HG03354 (cell line): ENCODE data around the gene AEBP2.

Experiments
- ATAC-seq: cut with Tn5 transposase; IDR thresholded peaks from one replicate; pipeline ENCODE4 v1.9.1; 2021; ENCODE audit warnings: mild to moderate bottlenecking; ENCODE audit not compliant: unreplicated experiment, poor library complexity, severe bottlenecking

AEBP2 gene

DNA sequence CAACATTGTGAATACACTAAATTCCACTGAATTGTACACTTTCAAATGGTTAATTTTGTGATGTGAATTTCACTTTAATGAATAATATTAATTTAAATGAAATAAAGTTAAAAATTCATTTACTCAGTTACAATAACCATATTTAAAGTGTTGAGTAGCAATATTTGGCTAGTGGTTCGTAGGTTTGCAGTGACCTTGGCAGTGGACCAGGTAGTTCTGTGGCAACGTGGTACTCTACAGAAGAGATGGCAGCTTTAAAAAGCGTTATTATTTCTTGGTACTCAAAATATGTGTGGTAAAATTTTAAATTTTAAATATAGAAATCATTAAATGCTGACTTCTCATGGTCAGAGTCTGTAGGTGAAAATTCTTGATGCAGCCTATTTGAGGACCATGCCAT, 51.6 kb downstream of the AEBP2 start:
- ATAC-seq = no peak

DNA sequence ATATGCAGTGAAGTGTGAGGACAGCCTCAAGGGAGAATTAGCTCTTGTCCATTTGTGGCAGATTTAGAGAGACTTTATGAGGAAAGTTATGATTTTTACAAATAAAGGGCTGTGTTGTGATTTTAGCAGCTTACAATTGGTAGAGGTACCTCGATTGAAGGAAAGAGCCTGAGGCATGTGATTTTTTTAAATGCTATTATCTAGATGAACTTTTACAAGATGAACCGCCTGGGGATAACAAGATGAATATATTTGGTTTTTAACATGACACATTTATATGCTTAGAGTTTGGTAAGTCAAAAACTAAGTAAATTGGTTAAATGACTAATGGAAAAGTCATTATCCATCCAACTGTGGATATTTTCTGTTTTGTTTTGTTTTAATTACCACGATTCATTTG, 52.6 kb downstream of the AEBP2 start:
- ATAC-seq = no peak

DNA sequence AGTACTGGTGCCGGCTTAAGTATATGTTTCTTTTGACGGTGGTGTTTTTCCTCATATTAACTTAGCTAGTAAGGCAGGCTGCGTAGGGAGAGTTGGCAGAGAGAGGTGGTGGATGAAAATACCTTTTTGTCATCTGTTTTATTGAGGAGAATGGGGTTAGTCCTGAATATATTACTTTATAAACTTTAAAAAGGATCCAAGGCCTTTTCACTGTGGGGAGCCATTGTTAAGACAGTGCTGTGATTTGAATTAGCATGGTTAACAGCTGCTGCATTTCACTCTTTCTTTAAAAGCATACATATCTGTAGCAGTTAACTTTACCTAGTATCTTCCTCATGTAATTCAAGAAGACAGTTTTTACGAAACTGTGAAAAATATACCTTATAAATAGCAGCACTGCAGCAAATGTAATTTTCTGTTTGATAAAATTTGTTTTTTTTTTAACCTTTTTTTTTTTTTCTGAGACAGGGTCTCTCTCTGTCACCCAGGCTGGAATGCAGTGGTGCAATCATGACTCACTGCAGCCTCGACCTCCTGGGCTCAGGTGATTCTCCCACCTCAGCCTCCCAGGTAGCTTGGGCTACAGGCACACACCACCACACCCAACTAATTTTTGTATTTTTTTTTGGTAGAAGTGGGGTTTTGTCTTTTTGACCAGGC, 57.1 kb downstream of the AEBP2 start:
- ATAC-seq = no peak

DNA sequence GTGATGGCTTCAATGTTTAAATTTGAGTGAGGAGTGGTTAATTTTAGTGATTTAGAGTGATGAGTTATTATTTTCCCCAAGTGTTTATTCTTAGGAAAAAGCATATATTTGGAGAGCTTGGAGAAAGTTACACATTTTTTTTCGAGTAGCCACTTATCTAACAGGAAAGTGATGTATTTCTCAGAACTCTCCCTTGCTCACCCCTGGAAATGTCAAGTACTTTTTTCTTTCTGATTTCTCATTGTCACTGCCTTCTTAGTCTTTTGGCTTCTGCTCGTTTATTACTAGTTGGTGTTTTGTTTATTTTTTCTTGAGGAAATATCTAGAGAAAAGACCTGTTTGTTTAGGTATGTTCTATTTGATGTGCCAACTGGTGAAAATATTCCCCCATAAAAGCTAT, 58.8 kb downstream of the AEBP2 start:
- no peak for ATAC-seq

DNA sequence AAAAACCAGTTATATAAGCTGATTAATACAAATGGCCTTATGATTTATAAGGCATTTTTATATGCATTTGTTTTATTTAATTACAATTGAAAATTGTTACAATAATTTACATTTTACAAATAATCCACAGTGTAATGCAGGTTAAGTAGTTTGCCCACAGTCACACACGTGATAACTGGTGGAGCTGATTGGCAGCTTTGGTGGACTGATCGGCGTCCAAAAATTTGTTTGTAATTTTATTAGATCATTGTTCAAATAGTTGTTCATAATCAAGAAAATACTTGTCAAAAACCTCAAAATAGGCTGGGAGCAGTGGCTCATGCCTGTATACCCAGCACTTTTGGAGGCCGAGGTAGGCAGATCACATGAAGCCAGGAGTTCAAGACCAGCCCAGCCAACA, 59.7 kb downstream of the AEBP2 start:
- no peak for ATAC-seq

DNA sequence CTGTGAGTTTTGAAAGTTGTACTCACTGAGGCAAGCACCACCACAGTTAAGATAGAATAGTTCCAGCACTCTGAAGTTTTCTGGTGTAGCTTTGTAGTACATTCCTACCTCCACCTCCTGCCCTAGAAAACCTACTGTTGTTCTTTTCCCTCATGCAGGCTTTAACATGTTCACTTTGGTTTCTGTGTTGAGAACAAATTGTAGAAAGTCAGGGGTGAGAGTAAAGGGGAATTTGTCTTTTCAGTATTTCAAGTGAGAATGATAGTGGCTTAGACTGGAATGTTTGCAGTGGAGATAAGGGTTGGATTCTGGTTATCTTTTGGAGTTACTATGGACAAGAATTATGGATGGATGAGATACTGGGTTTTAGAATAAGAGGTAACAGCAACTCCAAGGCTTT, 67.2 kb downstream of the AEBP2 start:
- no peak for ATAC-seq

DNA sequence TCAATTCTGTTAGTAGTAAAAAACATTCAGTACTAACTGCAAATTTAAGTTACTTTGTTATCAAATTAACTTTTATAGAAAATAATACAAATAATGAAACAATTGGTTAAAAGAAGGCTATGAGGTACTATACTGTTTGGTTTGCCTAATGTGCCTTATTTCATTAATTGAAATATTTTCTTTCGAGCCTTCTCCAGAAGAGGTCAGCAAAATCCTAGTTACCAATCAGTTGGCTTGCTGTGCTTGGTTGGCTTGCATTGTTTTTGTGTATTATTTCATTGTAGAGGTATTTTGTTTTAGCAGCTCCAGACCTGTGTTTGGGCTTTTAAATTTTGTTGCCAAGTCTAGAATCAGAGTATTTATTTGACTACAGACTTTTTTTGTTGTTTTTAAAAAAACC, 68.5 kb downstream of the AEBP2 start:
- no peak for ATAC-seq

DNA sequence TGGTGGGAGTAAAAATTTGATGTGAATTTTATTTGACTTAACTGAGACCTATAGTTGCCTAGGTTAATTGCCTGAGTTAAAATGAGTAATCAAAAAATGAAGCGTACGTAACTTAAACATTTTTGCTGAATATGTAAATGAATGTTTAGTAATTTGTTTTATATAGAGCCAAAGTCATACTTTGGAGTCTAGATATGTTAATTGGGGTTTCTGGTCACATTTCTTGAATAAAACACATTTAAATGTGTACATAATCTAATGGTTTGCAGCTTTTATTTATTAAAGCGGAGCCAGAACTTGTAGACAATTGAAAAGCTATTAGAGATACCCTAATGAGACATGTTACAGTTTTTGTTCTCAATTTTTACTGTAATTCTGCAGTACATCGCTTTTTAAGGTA, 71.2 kb downstream of the AEBP2 start:
- ATAC-seq = no peak

DNA sequence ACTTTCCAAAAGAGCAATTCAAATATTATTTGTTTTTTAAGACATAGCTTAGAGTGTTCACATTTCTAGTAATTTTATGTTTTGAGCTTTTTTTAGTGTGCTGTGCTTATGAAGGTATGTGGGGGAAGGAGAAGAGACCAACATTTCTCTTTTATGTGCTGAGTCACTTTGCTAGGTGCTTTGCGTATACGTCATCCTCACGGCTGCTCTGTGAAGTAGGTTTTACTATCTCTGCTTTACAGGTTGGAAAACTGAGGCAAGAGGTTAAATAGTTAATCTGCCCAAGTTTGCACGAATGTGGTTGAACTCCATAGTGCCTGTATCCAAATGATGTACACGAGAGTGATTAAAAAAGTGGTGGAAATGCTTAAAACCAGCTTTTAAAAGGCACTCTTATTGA, 75.9 kb downstream of the AEBP2 start:
- ATAC-seq = no peak

DNA sequence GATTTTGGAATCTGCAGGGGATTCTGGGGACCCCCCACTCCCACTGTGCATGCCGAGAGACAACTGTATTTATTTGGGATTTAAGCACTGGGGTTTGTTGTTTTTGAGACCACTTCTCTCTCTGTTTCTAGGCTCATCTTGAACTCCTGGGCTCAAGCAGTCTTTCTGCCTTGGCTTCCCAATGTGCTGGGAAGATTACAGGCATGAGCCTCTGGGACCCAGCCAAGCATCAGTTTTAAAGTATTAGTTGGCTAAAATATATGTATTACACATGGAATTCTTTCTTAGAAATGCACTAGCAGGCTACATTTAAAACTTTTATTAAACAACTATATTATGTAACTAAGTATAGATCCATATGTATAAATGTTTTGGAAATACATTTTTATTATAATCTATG, 78.3 kb downstream of the AEBP2 start:
- ATAC-seq = no peak

DNA sequence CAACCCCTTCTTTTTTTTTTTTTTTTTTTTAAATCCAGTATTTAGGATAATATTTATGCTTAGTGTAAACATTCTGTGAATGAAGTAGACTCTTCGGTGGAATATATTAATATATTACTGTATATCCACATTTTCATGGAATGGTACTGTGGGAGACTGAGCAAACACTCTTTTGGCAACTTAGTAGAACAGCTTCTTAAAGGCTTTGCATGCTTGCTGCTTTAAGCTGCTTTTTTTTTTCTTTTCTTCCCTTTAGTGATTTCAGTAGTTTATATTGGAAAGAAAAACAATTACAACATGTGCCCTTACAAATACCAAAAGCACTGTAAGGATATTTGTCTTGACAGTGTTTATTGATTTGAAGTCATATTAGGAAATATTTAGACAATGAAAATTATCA, 78.9 kb downstream of the AEBP2 start:
- ATAC-seq = no peak

DNA sequence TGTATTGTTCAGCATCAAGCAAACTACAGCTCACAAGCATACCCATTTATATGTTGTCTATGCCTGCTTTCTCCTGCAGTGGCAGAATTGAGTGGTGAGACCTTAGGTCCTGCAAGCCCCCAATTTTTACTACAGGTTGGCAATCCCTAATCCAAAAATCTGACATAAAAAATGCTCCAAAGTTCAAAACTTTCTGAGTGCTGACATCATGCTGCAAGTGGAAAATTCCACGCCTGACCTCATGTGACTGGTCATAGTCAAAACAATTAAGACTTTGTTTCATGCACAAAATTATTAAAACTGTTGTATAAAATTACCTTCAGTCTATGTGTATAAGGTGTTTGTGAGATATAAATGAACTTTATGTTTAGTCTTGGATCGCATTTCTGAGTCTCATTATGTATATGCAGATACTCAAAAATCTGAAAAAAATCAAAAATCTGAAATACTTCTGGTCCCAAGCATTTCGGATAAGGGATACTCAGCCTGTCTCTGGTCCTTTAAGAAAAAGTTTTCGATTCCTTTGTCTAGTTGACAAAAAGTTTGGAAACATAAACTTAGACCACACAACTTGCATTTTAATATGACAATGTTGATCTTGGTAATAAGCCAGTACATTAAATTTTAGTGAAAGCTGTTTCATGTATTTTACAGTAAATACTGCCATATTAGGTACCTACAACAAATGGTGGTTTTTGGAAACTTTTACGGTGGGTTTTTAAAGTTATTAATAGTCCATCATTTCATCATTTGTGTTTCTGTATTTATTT, 81.5 kb downstream of the AEBP2 start:
- ATAC-seq = no peak

DNA sequence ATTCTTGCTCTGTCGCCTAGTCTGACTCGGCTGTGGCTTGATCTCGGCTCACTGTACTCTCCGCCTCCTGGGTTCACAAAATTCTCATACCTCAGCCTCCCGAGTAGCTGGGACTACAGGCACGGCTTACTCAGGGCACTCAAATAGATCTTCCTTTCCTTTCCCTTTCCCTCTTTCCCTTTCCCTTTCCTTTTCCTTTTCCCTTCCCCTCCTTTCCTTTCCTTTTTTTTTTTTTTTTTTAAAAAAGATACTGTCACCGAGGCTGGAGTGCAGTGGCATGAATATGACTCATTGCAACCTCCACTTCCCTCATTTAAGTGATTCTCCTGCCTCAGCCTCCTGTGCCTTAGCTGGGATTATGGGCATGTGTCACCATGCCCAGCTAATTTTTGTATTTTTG, 86.0 kb downstream of the AEBP2 start:
- no peak for ATAC-seq

DNA sequence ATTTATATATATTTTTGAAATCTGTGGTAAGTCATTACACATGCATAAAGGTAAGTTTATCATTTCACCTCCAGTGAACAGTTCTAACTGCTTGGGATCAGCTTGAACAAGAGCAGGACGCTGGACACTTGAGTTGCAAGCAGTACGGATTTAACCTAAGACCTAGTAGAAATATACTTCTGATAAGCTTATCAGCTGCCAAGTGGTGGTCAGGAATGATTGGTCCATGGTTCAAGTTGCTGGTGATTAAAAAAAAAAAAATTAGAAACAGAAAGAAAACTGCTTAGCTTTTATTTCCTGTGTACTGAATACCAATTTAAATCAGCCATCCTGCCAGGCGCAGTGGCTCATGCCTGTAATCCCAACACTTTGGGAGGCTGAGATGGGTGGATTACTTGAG, 88.6 kb downstream of the AEBP2 start:
- no peak for ATAC-seq

DNA sequence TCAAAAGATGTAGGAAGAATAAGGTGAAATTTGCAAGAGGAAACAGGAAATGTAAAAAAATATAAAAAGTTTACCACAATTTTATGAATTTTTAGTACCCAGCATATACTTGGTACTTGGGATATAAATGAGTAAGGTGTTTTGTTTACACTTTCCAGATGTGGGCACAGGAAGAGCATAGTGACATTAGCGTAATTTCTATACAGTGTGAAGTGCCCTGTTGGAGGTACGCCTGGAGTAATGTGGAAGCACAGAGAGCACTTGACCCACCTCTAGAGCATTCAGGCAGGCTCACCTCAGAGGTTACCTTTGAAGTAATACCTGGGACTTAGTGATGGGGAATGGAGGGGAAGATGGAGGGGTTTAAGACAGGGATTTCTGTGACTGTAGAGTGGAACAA, 89.5 kb downstream of the AEBP2 start:
- no peak for ATAC-seq

DNA sequence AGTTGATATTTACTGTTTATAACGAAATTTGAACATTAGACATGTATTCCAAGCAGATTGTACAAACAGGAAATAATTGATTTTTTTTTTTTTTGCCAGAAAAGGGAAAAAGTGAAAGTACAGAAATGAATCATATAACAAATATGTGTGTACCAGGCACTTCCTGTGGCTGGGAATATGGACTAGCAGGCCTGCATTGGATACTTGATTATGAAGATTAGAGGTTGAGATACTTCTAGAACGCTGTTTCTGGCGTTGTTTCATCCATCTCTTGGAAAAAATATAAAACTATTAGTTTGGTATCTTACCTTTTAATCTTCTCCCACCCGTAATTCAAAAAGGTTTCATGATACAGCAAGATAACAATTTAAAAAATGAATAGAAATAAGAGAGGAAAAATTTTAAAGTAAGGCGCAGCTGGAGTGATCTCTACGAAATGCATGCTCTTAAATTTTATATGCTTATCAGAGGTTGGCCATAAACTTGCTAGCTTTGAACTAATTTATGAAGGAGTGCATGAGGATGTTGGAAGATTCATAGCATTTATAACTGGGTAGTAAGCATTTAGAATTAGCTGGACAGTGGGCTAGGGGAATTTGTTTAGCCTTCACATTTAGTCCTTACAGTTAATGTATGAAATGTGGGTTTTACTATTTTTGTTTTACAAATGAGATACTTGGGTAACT, 90.8 kb downstream of the AEBP2 start:
- no peak for ATAC-seq

DNA sequence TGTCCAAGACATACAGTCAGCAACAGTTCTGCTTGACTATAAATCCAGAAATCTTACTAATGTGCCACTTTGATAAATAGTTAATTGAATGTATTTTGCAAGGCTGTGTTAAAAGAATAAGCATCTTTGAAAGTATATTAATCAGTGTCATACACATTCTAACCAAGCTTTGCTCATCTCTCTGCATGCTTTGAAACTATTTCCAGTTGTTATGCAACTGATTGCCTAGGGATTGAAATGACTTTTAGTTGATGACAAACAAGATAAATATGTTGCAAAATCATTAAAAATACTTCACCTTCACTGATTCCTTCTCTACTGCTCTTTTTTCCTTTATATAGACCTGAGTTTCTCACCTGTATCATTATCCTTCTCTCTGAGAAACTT, 91.3 kb downstream of the AEBP2 start:
- no peak for ATAC-seq

DNA sequence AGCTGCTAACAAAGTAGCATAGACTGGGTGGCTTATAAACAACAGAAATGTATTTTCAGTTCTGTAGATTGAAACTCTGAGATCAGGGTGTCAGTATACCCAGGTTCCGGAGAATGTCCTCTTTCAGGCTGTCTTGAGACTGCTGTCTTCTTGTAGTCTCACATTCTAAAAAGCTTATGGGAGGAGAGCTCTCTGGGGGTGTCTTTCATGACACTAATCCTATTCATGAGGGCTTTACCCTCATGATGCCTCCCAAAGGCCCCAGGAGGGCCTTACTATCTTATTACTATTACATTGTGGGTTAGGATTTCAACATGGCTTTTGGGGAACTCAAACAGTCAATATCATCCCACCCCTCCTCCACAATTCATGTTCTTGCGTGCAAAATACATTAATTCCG, 94.3 kb downstream of the AEBP2 start:
- ATAC-seq = no peak

DNA sequence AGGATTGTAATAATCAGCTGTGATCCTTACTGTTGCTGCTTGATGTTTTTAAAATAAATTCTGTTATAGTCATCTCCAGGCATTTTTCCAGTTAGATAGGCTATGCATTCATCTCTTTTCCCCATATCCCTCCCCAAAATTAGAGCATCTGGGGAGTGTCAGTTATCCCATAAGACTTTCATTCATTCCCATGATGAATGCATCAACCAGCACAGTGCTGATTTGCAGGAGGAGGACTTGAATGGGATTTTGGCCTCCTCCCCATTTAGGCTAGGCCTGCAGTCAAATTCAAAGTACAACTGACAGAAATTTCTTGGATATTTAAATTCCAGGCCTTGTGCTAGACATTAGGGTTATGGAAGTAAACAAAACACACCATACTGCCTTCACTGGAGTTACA, 99.8 kb downstream of the AEBP2 start:
- no peak for ATAC-seq

DNA sequence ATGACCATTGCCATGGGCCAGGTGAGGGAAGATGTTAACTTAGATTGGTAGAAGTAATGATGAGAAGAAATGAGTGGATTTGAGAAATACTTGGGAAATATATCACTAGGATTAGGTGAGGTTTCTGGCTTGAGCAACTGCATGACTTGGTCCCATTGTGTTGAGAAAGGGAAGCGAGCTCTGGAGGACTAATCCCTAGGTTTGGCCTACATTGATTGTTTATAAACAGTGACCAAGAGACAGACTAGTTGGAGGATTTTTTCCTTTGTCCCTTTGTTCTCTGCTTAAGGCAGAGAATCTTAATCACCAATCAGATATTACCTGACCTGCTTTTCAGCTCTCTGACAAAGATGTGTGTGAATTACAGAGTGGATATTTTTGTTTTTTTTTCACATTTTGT, 100.5 kb downstream of the AEBP2 start:
- ATAC-seq = no peak

DNA sequence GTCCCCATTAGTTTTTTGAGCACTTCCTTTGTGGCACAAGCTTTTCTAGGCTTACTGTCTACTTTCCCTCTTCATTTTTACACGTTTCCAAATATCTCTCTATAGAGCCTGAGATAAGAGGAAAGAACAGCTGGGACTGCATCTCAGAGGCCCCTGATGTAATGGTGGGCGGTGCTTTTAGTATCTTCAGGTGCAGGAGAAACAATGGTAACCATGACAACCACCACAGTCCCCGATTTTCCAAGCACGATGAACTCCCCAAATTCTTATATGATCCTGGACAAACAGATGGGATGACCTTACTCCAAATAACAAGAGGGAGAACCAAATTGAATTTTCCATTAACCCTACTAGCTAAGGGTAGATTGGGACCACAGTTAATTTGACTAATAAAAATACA, 103.3 kb downstream of the AEBP2 start:
- ATAC-seq = no peak
